HG02798 (cell line): ENCODE results near the gene SFRP2.

ENCODE experiments used
- ATAC-seq: cut with Tn5 transposase; IDR thresholded peaks from one replicate; pipeline ENCODE4 v1.9.1; 2021; ENCODE audit warnings: mild to moderate bottlenecking; ENCODE audit not compliant: unreplicated experiment, poor library complexity

The SFRP2 gene, protein sequence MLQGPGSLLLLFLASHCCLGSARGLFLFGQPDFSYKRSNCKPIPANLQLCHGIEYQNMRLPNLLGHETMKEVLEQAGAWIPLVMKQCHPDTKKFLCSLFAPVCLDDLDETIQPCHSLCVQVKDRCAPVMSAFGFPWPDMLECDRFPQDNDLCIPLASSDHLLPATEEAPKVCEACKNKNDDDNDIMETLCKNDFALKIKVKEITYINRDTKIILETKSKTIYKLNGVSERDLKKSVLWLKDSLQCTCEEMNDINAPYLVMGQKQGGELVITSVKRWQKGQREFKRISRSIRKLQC

DNA sequence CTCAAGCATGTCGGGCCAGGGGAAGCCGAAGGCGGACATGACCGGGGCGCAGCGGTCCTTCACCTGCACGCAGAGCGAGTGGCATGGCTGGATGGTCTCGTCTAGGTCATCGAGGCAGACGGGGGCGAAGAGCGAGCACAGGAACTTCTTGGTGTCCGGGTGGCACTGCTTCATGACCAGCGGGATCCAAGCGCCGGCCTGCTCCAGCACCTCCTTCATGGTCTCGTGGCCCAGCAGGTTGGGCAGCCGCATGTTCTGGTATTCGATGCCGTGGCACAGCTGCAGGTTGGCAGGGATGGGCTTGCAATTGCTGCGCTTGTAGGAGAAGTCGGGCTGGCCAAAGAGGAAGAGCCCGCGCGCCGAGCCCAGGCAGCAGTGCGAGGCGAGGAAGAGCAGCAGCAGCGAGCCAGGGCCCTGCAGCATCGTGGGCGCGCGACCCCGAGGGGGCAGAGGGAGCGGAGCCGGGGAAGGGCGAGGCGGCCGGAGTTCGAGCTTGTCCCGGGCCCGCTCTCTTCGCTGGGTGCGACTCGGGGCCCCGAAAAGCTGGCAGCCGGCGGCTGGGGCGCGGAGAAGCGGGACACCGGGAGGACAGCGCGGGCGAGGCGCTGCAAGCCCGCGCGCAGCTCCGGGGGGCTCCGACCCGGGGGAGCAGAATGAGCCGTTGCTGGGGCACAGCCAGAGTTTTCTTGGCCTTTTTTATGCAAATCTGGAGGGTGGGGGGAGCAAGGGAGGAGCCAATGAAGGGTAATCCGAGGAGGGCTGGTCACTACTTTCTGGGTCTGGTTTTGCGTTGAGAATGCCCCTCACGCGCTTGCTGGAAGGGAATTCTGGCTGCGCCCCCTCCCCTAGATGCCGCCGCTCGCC lies at the start of gene SFRP2:
Gene SFRP2 (minus strand): TSS at position 671 of the 864 bp plus-strand sequence. CDS start 248 bp downstream, at position 423.
- no peak for ATAC-seq

DNA sequence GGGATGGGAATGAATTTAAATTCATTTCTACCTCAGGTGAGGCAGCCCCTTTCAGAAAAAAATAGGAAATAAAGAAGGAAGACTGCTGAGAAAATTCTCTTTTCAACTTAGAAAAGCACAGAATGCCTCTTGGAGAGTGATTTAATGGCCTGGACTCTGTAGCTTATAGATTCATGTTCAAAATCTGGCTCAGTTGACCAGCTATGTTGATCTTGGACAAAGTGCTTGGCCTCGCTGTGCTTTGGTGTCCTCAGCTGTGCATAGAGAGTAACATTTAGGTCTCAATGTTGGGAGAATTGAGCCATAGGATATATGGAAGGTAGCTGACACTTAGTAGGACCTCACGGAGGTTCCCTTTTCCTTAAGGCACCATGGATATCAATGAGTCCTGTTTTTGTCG lies 49.7 kb upstream of the SFRP2 start:
- no peak for ATAC-seq

DNA sequence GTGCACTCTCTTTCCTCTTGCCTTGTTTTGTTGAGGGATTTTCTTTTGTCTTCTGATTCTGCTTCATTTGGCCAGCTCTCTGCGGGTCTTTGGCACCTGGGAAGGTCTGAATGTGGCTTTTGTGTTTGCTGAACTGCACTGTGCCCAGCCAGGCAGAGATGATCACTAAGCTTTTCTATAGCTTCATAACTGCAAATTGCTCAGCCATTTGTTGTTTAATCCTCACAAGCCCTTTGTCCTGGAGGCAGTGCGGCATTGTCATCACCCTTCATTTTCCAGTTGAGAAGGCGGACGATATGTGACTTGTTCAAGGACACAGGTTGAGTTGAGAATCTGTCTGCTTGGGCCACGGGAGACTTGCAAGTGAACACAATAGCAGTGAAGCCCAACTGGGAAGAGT lies 46.0 kb upstream of the SFRP2 start:
- ATAC-seq: no peak

DNA sequence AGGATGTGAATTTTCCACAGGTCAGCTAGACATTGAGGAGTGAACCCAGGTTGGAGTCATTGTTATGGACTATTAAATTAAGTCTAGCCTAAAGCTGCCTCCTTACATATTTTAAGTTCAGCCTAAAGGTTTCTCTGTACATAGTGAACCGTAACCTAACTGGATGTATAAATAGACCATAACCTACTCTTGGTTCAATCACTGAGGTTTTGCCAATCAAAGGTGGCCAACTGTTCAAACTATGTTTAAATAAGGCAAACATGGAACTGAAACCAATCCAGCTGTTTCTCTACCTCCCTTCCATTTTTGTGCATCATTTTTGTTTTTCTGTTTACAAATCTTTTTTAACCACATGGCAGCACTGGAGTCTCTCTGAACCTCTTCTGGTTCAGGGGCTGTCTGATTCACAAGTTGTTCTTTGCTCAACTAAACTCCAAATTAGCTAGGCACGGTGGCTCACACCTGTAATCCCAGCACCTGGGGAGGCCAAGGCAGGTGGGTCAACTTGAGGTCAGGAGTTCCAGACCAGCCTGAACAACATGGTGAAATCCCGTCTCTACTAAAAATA lies 43.9 kb upstream of the SFRP2 start:
- no peak for ATAC-seq

DNA sequence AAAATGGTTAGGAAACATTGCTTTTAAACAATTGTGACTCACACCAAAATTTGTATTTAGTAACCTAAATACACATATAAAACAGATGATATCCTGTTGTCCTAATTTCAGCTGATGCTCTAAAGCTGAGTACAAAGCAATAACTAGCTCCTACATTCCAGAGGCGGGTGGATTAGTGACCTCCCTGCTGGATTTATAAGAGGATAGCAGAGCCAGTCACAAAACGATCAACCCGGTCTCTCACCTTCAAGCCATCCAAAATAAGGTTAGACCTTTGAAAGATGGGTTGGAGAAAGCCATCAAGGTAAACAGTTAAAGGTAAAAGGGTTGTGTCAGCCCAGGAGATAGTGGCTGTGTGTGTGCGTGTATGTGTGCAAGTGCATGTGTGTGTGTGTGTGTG lies 43.2 kb upstream of the SFRP2 start:
- no peak for ATAC-seq

DNA sequence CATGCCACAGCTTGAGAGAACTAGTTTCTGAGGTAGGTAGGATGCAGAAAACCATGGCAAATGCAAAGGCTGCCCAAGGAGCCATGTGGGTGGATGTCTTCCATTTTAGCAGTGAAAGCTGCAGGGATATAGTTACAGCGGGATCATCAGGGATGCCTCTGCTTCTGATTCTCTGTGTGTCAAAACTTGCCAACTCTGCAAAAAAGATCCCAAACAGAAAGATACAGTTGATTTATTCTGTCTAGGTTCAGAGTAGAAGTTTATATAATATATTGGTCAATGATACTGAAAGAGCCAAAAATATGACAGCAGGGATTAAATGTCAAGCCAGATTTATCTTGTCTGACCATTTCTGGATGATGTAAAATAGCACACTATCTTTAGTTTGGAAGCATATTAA lies 42.4 kb upstream of the SFRP2 start:
- no peak for ATAC-seq

DNA sequence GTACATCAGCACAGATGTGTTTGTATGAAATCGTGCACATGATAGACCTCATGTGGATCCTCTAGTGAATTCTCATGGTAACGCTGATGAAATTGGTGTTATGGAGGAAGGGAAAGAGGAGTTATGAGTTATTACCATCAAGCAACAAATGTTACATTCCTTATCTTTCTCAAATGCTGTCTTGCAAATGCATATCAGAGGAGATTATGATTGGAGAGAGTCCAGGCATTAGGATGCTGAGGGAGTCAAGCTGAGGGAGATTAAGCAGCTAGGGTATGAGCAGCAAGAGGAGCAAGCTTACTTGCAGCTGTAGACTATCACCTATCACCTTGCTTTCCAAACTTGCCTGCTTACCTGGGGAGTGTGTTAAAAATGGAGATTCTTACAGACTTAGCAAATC lies 36.8 kb upstream of the SFRP2 start:
- no peak for ATAC-seq

DNA sequence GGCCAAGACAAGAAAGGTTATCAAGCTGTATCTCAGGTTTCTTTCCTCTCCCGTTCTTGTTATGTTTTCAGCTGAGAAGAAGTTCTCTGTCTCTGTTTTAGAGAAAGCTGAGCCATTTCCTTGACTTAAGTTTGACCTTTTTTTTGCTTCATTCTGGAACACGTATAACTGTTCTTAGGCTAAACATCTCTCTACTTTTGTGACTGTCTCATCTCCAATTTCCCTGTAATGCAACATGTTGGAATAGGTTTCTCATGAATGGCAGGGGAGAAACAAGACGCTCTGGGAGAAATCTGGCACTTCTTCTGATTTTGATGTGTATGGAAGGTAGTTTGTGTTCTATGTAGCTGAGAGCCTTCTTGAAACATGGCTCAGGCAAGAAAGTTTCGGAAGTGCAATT lies 36.2 kb upstream of the SFRP2 start:
- no peak for ATAC-seq

DNA sequence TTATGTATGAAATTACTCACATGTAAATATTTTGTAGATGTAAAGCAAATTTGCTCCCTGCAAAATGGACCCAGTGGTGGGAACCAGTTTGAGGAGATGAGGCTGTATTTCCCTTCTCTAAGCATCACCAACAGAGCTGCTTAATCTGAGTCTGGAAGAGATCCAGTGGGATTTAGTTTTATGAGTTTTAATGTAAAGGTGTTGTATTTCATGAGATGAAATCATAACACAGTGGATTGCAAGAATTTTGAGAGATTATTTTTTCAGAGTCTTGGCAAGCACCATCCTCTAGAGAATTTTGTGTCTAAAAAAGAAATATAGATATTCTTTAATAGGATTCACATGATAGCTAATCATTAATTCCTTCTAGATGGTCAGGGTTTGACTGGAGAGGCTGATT lies 35.6 kb upstream of the SFRP2 start:
- no peak for ATAC-seq

DNA sequence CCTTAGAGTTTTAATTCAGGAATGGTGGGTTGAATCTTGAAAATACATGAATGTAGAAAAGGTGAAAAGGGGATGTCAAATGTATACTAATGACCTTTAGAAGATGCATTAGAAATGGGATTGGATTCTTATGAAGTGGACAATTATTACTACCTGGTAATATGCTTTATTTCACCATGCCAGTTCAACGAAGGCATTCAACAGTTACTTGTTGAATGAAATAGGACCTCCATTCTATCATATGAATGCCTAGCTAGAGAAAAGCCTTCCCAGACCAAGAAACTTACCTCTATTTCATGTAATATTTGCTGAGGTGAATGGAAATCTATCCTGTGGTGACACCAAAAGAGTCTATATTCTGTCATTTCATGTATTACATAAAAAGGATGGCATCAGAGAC lies 34.6 kb upstream of the SFRP2 start:
- ATAC-seq: no peak

DNA sequence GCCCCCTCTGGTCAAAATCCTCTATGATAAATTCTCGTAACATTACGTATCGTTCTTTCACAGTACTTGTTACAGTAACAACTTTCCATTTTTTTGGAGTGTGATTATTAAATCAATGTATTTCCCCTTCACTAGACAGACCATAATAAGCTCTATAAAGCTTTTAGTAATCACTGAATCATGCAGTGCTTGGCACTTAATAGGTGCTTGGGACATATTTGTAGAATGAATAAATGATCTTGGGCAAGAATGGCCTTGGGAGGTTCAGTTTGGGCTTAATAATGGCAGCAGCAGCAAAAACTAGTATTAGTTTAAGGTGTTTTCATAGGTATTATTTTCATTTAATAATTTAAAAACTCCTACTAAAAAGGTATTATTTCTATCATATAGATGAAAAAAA lies 33.4 kb upstream of the SFRP2 start:
- no peak for ATAC-seq

DNA sequence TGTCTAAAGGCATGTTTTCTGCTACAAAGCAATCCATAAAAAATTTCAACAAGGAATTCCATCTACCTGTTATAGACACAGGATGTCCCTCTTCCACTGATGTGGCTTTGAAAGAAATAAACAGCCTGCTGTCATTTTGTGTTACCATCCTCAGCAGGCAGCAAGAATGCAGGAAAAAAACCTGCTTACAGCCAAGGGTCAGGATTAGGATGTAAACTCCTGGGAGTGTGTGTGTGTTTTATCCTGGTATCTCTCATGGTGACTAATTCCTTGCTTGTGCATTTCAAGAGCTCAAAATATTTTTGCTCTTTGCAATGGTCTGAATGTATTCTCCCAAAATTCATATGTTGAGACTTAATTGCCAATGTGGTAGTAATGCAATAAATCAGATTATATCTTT lies 28.6 kb upstream of the SFRP2 start:
- ATAC-seq: no peak

DNA sequence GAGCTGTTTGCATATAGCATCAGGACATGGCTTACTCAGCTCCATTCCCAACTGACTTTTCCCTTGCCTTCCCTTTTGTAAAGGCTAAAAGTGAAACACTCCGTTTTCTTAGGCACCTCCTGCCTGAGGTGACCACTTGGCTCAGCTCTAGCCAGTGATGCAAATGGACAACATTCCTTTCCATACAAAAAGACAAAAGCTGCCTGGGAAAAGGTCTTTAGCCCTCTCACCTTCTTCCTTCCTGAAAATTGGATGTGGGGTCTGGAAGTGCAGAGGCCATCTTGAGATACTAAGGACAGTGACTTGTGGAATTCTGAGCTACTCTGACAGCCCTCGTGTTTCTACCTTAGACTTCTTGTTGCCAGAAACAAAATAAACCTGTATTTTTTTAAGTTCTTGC lies 27.7 kb upstream of the SFRP2 start:
- no peak for ATAC-seq

DNA sequence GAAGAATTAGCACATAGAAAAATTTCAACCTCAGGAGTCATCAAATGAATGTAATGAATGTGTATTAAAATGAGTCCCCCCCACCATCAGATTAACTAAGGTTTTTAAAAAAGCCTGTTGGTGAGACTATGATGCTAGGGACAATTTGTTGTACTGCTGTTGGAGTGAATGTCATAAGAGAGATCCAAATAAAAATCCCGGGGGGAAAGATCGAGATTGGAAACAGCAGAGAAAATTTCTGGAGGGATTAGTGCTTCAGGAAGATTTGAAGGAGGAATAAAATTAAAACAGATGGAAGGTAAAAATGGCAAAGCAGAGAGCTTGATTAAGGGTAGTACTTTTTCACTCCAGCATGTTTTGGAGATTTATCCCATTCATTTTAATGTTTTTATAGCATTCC lies 25.9 kb upstream of the SFRP2 start:
- ATAC-seq: no peak

DNA sequence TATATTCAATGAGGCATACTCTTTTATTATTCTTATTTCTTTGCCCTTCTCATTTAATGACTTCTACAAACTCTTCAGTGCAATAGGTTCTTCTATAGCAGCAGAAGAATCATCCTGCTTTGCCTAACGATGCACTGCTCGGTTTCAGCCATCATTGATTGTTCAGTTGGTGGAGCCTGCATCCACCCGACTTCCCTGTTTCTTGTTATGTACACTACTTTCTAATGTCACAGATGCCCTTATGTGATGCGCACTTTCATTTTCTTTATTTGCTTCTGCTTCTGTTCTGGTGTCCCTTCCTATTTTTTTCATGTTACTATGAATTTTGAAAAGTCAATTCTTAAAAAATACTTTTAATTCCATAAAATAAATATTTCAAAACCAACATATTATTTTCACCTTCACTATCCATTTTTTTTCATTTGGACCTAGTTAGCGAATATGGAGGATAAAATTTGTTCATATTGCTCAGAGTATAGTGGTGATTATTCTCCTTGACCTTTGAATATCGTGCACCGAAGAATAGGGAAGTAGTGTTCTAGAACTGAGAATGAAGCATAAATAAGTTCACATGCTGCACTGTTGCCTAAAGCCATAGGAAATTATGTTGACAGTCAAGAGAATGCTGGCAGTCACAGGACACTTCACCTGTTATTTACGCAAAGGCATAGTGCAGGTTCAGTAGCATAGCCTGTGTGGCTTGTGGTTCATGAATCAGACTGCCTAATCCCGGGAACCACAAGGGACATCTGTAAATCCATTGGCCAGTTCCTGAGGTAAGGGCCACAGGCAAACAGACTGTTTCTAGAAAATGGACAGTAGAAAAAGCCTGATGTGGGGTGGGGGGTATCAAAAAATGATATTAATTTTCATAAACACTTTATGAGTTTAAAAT lies 21.3 kb upstream of the SFRP2 start:
- ATAC-seq: peak; percentile 56

DNA sequence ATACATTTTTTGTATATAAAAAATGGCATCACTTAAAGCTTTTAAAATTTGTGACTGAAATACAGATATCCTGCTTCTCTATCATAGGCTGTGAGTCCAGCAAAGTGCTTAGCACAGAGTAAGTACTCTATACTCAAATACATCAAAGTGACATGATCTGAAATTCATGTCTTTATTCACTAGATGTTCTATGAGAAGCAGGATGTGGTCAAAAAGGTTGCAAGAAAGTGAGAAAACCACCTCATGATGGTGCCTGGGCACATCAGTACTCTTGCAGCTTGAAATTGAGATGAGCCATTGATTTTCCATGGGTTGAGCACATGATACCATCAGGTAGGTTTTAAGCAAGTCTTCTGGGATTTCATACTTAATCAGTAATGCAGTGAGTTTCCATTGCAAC lies 20.4 kb upstream of the SFRP2 start:
- ATAC-seq: peak; percentile 67

DNA sequence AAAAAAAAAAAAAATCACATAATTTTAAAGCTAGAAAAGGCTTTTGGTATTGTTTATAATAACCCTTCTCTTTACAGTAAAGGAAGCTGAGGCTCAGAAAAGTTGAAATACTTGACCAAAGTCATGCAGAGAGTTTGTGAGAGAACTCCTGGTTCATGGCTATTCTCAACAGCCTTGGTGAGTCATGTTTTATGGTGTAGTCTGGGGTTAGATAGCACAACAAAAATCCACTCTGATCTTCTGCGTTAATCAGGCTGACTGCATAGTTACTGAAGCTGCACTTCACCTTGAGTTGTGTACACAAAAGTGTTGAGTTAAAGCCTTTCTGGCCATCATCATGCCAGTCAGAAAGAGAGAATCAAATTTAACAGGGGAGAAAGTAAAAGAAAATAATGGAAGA lies 19.3 kb upstream of the SFRP2 start:
- ATAC-seq: no peak

DNA sequence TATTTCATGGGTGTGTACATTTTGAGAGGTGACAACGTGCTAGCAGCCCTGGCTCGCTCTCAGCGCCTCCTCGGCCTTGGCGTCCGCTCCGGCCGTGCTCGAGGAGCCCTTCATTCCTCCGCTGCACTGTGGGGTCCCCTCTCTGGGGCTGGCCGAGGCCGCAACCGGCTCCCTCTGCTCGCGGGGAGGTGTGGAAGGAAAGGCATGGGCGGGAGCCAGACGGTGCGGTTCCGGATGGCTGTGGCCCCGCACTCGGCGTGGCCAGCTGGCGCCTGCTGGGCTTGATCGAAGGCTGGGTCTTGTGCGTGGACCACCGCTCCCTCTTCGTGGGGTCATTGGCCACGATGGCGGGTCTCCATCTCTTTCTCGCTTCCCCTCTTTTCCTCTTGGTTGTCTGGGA lies 17.2 kb upstream of the SFRP2 start:
- ATAC-seq: no peak

DNA sequence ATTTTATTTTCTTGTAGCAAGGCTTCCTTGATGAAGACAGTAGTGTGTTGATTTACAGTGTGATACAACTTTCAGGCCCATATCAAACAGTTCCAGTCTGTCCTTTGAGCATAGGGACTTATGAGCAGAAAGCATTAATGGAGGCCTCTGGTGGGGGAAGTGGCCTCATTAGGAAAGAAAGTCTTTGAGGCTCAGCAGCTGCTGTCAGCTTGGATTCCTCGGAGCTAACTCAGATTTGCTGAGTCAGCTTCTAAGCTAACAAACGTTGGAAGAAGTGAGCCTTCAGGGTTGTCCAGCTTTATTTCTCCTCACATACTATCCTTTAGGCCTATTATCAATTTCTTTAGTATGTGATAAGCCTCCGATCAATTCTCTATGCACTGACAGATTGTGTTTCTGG lies 15.8 kb upstream of the SFRP2 start:
- ATAC-seq: no peak

DNA sequence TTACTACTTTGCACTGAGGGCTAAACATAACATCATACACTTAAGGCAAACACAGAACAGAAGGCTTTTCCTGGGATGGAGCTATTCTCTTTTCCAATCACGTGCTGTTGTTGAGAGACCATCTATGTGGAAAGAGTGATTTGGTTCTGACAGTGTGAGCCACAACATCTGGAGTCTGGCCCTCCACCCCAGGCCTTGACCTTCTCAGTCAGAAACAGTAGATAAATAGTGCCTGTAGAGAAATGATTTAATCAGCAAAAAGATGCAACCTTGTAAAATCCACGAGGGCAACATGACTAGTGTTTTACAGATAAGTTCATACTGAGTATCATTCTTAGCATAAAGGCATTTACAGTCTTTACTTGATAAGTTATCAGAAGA lies 10.8 kb upstream of the SFRP2 start:
- ATAC-seq: no peak
